ENCODE results near the gene ATP6V0B.

- no peak for TF ChIP-seq CTCF (IDR thresholded peaks at IDR 0.05 in 2 of 3, conservative IDR thresholded peaks at IDR 0.05 in 1 of 3; ENCODE audit: control insufficient read depth in 2 of 3, extremely low read depth in 1 of 3, insufficient read depth in 1 of 3, low read depth in 3 of 3, low read length in 3 of 3)
- no peak for TF ChIP-seq HDAC2 (IDR thresholded peaks at IDR 0.05)
- TF ChIP-seq SP1 (IDR thresholded peaks at IDR 0.05; ENCODE audit: low read depth, low read length) = no peak
- TF ChIP-seq EZH2 (IDR thresholded peaks at IDR 0.05; ENCODE audit: borderline replicate concordance, control insufficient read depth, low read depth, low read length) = no peak
- no peak for TF ChIP-seq SIN3A (IDR thresholded peaks at IDR 0.05; ENCODE audit: low read depth, low read length)
- TF ChIP-seq, protein P1, sequence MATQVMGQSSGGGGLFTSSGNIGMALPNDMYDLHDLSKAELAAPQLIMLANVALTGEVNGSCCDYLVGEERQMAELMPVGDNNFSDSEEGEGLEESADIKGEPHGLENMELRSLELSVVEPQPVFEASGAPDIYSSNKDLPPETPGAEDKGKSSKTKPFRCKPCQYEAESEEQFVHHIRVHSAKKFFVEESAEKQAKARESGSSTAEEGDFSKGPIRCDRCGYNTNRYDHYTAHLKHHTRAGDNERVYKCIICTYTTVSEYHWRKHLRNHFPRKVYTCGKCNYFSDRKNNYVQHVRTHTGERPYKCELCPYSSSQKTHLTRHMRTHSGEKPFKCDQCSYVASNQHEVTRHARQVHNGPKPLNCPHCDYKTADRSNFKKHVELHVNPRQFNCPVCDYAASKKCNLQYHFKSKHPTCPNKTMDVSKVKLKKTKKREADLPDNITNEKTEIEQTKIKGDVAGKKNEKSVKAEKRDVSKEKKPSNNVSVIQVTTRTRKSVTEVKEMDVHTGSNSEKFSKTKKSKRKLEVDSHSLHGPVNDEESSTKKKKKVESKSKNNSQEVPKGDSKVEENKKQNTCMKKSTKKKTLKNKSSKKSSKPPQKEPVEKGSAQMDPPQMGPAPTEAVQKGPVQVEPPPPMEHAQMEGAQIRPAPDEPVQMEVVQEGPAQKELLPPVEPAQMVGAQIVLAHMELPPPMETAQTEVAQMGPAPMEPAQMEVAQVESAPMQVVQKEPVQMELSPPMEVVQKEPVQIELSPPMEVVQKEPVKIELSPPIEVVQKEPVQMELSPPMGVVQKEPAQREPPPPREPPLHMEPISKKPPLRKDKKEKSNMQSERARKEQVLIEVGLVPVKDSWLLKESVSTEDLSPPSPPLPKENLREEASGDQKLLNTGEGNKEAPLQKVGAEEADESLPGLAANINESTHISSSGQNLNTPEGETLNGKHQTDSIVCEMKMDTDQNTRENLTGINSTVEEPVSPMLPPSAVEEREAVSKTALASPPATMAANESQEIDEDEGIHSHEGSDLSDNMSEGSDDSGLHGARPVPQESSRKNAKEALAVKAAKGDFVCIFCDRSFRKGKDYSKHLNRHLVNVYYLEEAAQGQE (IDR thresholded peaks at IDR 0.05; ENCODE audit: low read depth, low read length) = no peak
- no peak for TF ChIP-seq CHD2 (IDR thresholded peaks at IDR 0.05; ENCODE audit: borderline replicate concordance, low read depth, low read length)
- TF ChIP-seq GATAD2B (conservative IDR thresholded peaks at IDR 0.05; ENCODE audit: low read depth) = no peak
Observed at GRCh38 chr1:43965316-43965715, 9.4 kb upstream of the ATP6V0B start.

Data from GM12878 (cell line).